ENCODE data around the gene PTPRD.

PTPRD gene

GRCh38 chr9:8655071-8655470, 1957.7 kb downstream of the PTPRD start:
- Histone ChIP-seq H3K9me2 (replicated peaks; ENCODE audit: control insufficient read depth, low read length) (no peaks in the 10 kb centered on the region), H3F3A (ENCODE audit: control insufficient read depth, insufficient read depth) (no peaks in the 10 kb centered on the region), H4K20me1 (ENCODE audit: control insufficient read depth, insufficient read depth, low read depth, low read length) (no peaks in the 10 kb centered on the region), H3K9me3 (ENCODE audit: control insufficient read depth, insufficient read depth, low read length) (no peaks in the 10 kb centered on the region), H3K4me3 (ENCODE audit: low read length) (no peak overlapping the region), H3K4me1 (ENCODE audit: control insufficient read depth, low read length) (no peaks in the 10 kb centered on the region), H3K4me2 (ENCODE audit: low read length) (no peak overlapping the region), H3K27me3 (ENCODE audit: control insufficient read depth, low read length) (no peaks in the 10 kb centered on the region), H3K36me3 (ENCODE audit: control insufficient read depth, low read length) (no peaks in the 10 kb centered on the region), H3K27ac (ENCODE audit: low read depth, low read length) (no peak overlapping the region), H3K79me2 (ENCODE audit: control insufficient read depth, low read length) (no peaks in the 10 kb centered on the region)
- no peak for TF ChIP-seq EZH2phosphoT487 (IDR thresholded peaks at IDR 0.05; ENCODE audit: borderline replicate concordance, low read length)
- no peak for TF ChIP-seq CTCF (IDR thresholded peaks at IDR 0.05; ENCODE audit: low read depth, low read length, poor library complexity, severe bottlenecking)

GRCh38 chr9:8653855-8654254, 1958.9 kb downstream of the PTPRD start:
- Histone ChIP-seq H4K20me1 (ENCODE audit: control insufficient read depth, insufficient read depth, low read depth, low read length) (no peaks in the 10 kb centered on the region), H3F3A (ENCODE audit: control insufficient read depth, insufficient read depth) (no peaks in the 10 kb centered on the region), H3K4me3 (ENCODE audit: low read length) (no peak overlapping the region), H3K27ac (ENCODE audit: low read depth, low read length) (no peak overlapping the region), H3K36me3 (ENCODE audit: control insufficient read depth, low read length) (no peaks in the 10 kb centered on the region), H3K79me2 (ENCODE audit: control insufficient read depth, low read length) (no peaks in the 10 kb centered on the region), H3K9me2 (replicated peaks; ENCODE audit: control insufficient read depth, low read length) (no peaks in the 10 kb centered on the region), H3K4me1 (ENCODE audit: control insufficient read depth, low read length) (no peaks in the 10 kb centered on the region), H3K27me3 (ENCODE audit: control insufficient read depth, low read length) (no peaks in the 10 kb centered on the region), H3K9me3 (ENCODE audit: control insufficient read depth, insufficient read depth, low read length) (no peaks in the 10 kb centered on the region), H3K4me2 (ENCODE audit: low read length) (no peak overlapping the region)
- TF ChIP-seq EZH2phosphoT487 (IDR thresholded peaks at IDR 0.05; ENCODE audit: borderline replicate concordance, low read length) (no peak), CTCF (IDR thresholded peaks at IDR 0.05; ENCODE audit: low read depth, low read length, poor library complexity, severe bottlenecking) (no peak)

- H3K27me3 ChIP-seq (ENCODE audit: control insufficient read depth, low read length): no peaks in the 10 kb centered on the region
- H3F3A ChIP-seq (ENCODE audit: control insufficient read depth, insufficient read depth): no peaks in the 10 kb centered on the region
- H3K4me1 ChIP-seq (ENCODE audit: control insufficient read depth, low read length): no peaks in the 10 kb centered on the region
- H3K4me2 ChIP-seq (ENCODE audit: low read length): no peak overlapping the region
- H3K27ac ChIP-seq (ENCODE audit: low read depth, low read length): no peak overlapping the region
- H4K20me1 ChIP-seq (ENCODE audit: control insufficient read depth, insufficient read depth, low read depth, low read length): no peaks in the 10 kb centered on the region
- no peaks in the 10 kb centered on the region for H3K36me3 ChIP-seq (ENCODE audit: control insufficient read depth, low read length)
- TF ChIP-seq CTCF (IDR thresholded peaks at IDR 0.05; ENCODE audit: low read depth, low read length, poor library complexity, severe bottlenecking) (no peak), EZH2phosphoT487 (IDR thresholded peaks at IDR 0.05; ENCODE audit: borderline replicate concordance, low read length) (no peak)
- H3K9me2 ChIP-seq (replicated peaks; ENCODE audit: control insufficient read depth, low read length): no peaks in the 10 kb centered on the region
- H3K79me2 ChIP-seq (ENCODE audit: control insufficient read depth, low read length): no peaks in the 10 kb centered on the region
- H3K4me3 ChIP-seq (ENCODE audit: low read length): no peak overlapping the region
- H3K9me3 ChIP-seq (ENCODE audit: control insufficient read depth, insufficient read depth, low read length): no peaks in the 10 kb centered on the region
Observed at GRCh38 chr9:8653111-8653510, 1959.7 kb downstream of the PTPRD start.

GRCh38 chr9:8652255-8652654, 1960.5 kb downstream of the PTPRD start:
- Histone ChIP-seq H3K79me2 (ENCODE audit: control insufficient read depth, low read length) (no peaks in the 10 kb centered on the region), H3K4me1 (ENCODE audit: control insufficient read depth, low read length) (no peaks in the 10 kb centered on the region), H3F3A (ENCODE audit: control insufficient read depth, insufficient read depth) (no peaks in the 10 kb centered on the region), H3K9me2 (replicated peaks; ENCODE audit: control insufficient read depth, low read length) (no peaks in the 10 kb centered on the region), H3K4me2 (ENCODE audit: low read length) (no peak overlapping the region), H3K4me3 (ENCODE audit: low read length) (no peak overlapping the region), H3K27me3 (ENCODE audit: control insufficient read depth, low read length) (no peaks in the 10 kb centered on the region), H3K36me3 (ENCODE audit: control insufficient read depth, low read length) (no peaks in the 10 kb centered on the region), H3K9me3 (ENCODE audit: control insufficient read depth, insufficient read depth, low read length) (no peaks in the 10 kb centered on the region), H4K20me1 (ENCODE audit: control insufficient read depth, insufficient read depth, low read depth, low read length) (no peaks in the 10 kb centered on the region), H3K27ac (ENCODE audit: low read depth, low read length) (no peak overlapping the region)
- TF ChIP-seq EZH2phosphoT487 (IDR thresholded peaks at IDR 0.05; ENCODE audit: borderline replicate concordance, low read length) (no peak), CTCF (IDR thresholded peaks at IDR 0.05; ENCODE audit: low read depth, low read length, poor library complexity, severe bottlenecking) (no peak)

Data from DOHH2 (cell line).